Kidney (tissue), 14 donors: ENCODE data around the gene GALP. TPM values are rescaled to one million over a fixed set of nuclear protein-coding genes. Genes with fewer than 3 reads are reported as not detected.

ENCODE experiments used
- DNase-seq, 5 donors: peaks; one replicate each; pipeline ENCODE4 v3.0.0-alpha.2; 2013 to 2020
- FAIRE-seq: peaks from 2 replicates; lab custom pipeline; 2012; peaks lifted over from hg19 to GRCh38; lab: Jason Lieb, UNC
- H3K27ac ChIP-seq, 2 donors: one replicate each; pipeline ENCODE4 v1.7.0; 2013; ENCODE audit warnings: low read depth in 2 of 2, low read length in 2 of 2, inconsistent platforms in 1 of 2
- H3K27me3 ChIP-seq: one replicate; pipeline ENCODE4 v1.7.1; 2013; ENCODE audit warnings: low read length, inconsistent platforms; ENCODE audit not compliant: control insufficient read depth, insufficient read depth
- H3K36me3 ChIP-seq, 3 donors: one replicate each; pipeline versions ENCODE4 v1.7.0 to v1.7.1; 2013; ENCODE audit warnings: low read length in 3 of 3, control low read depth in 1 of 3, inconsistent platforms in 1 of 3; ENCODE audit not compliant: insufficient read depth in 3 of 3, control insufficient read depth in 2 of 3
- H3K4me1 ChIP-seq, 3 donors: one replicate each; pipeline versions ENCODE4 v1.7.0 to v1.7.1; 2013; ENCODE audit warnings: low read length in 3 of 3, inconsistent platforms in 1 of 3, low read depth in 1 of 3; ENCODE audit not compliant: control insufficient read depth in 2 of 3, insufficient read depth in 2 of 3
- H3K4me3 ChIP-seq, 3 donors: one replicate each; pipeline versions ENCODE4 v1.7.0 to v1.8.1; 2013; ENCODE audit warnings: low read length in 3 of 3, control low read depth in 1 of 3, inconsistent platforms in 1 of 3
- H3K9ac ChIP-seq, 3 donors: one replicate each; pipeline versions ENCODE4 v1.7.0 to v1.7.1; 2013; ENCODE audit warnings: low read length in 3 of 3, control low read depth in 1 of 3, inconsistent platforms in 1 of 3
- H3K9me3 ChIP-seq, 3 donors: one replicate each; pipeline versions ENCODE4 v1.7.0 to v1.7.1; 2013; ENCODE audit warnings: low read length in 3 of 3, control low read depth in 1 of 3, inconsistent platforms in 1 of 3; ENCODE audit not compliant: control insufficient read depth in 2 of 3, insufficient read depth in 1 of 3
- CTCF ChIP-seq: IDR thresholded peaks from 3 replicates; pipeline ENCODE4 v1.5.1; 2012; ENCODE audit warnings: mild to moderate bottlenecking, moderate library complexity, borderline replicate concordance; ENCODE audit not compliant: insufficient read depth; ENCODE audit errors: extremely low read depth
- intact Hi-C: fragments of 100-400 bp; cut with DNase I; formaldehyde crosslinking; loops from one replicate; pipeline ENCODE4 v1.11.1; 2022
- polyA plus RNA-seq: library from polyadenylated mRNA; stranded (reverse); fragments of 350-450 nt; fragmentation: Illumina TruSeq; extraction: RNeasy Lipid Tissue Mini Kit (QIAGEN cat#74804); gene quantifications from one replicate; pipeline ENCODE4 v1.2.3, GENCODE V29; 2014; ENCODE audit warnings: low read depth, low replicate concordance; ENCODE audit not compliant: insufficient read depth
- total RNA-seq: library from RNA; stranded (reverse); fragmentation: NEBNext Ultra II Directional; extraction: Animal tissue kit (Norgen Biotek cat#: 25700); gene quantifications from one replicate; pipeline ENCODE4 v1.2.1, GENCODE V29; 2021
- donor health status: control.
- donor health status: control.
- donor health status: control.
- donor health status: control.
- donor health status: control.
- donor health status: DM: yes; HTN: yes; CAD: no.
- donor health status: Normal renal cell carcinoma (clear cell type).

The GALP gene
- total and polyA plus RNA-seq, 2 donors from 2014 or later = not detected

- peak overlapping the region; percentile 48 to 65 (median 51) for H3K9ac ChIP-seq
- no peaks in the 10 kb centered on the region for H3K27me3 ChIP-seq
- peaks cover 4 to 21% (median 9%) of the 10 kb centered on the region in 3 donors for H3K4me1 ChIP-seq
- H3K4me3 ChIP-seq = peak overlapping the region; percentile 73 to 88 (median 83)
- DNase-seq (peak in 2 of 5 donors; percentile 36 to 51), FAIRE-seq (no peak)
- TF ChIP-seq CTCF = no peak
- intact Hi-C loops = no loop called here
- no peaks in the 10 kb centered on the region for H3K36me3 ChIP-seq
- H3K27ac ChIP-seq = peak overlapping the region; percentile 59 to 72
- H3K9me3 ChIP-seq = no peaks in the 10 kb centered on the region
Observed at GRCh38 chr19:56142087-56142787, 33.6 kb upstream of the GALP start.

- Histone ChIP-seq H3K27ac (peak overlapping the region in 1 of 2 donors; percentile 59), H3K4me3 (peak overlapping the region in 2 of 3 donors; percentile 37 to 88), H3K9me3 (no peaks in the 10 kb centered on the region), H3K4me1 (peaks cover 4 to 21% (median 9%) of the 10 kb centered on the region in 3 donors), H3K9ac (no peak overlapping the region), H3K27me3 (no peaks in the 10 kb centered on the region), H3K36me3 (no peaks in the 10 kb centered on the region)
- intact Hi-C loops = no loop called here
- no peak for DNase-seq
- no peak for TF ChIP-seq CTCF
- no peak for FAIRE-seq
Observed at GRCh38 chr19:56142897-56143434, 32.8 kb upstream of the GALP start.

- Histone ChIP-seq H3K4me3 (no peak overlapping the region), H3K9me3 (no peaks in the 10 kb centered on the region), H3K36me3 (no peaks in the 10 kb centered on the region), H3K27ac (no peak overlapping the region), H3K9ac (no peak overlapping the region), H3K27me3 (no peaks in the 10 kb centered on the region), H3K4me1 (peaks cover 4 to 21% (median 9%) of the 10 kb centered on the region in 3 donors)
- intact Hi-C loops = no loop called here
- no peak for TF ChIP-seq CTCF
- no peak for FAIRE-seq
- DNase-seq = no peak
Observed at GRCh38 chr19:56144376-56144775, 31.4 kb upstream of the GALP start.
